Fibroblast of lung (primary cell): ENCODE data around the gene ROR2. TPM values are rescaled to one million over a fixed set of nuclear protein-coding genes. Genes with fewer than 3 reads are reported as not detected.

Source experiments
- DNase-seq, 2 donors: peaks; one replicate each; pipeline versions ENCODE4 v3.0.0 to v3.0.0-alpha.2; 2010; ENCODE audit warnings: low read depth in 2 of 2
- H2AFZ ChIP-seq: 2 replicates; pipeline ENCODE4 v1.5.1; 2012; ENCODE audit warnings: low read length, control low read depth, inconsistent platforms
- H3K27ac ChIP-seq: 2 replicates; pipeline ENCODE4 v1.5.1; 2011; ENCODE audit warnings: low read length, control low read depth; ENCODE audit not compliant: insufficient read depth
- H3K27me3 ChIP-seq: 2 replicates; pipeline ENCODE4 v1.5.1; 2011; ENCODE audit warnings: mild to moderate bottlenecking, low read length; ENCODE audit not compliant: control insufficient read depth, insufficient read depth
- H3K36me3 ChIP-seq: 2 replicates; pipeline ENCODE4 v1.5.1; 2011; ENCODE audit warnings: low read length; ENCODE audit not compliant: control insufficient read depth, insufficient read depth
- H3K4me1 ChIP-seq: 2 replicates; pipeline ENCODE4 v1.5.1; 2011; ENCODE audit warnings: low read length; ENCODE audit not compliant: control insufficient read depth, insufficient read depth; ENCODE audit errors: extremely low read depth
- H3K4me2 ChIP-seq: 2 replicates; pipeline ENCODE4 v1.5.1; 2011; ENCODE audit warnings: low read length, control low read depth; ENCODE audit not compliant: insufficient read depth; ENCODE audit errors: extremely low read depth
- H3K4me3 ChIP-seq, 4 experiments: fragments of 200-600 bp in 1 of 4; sonication (generic) in 1 of 4; replicated peaks in 1 of 4; 2 replicates each; pipeline ENCODE4 v1.5.1; 2011 to 2016; ENCODE audit warnings: low read length in 4 of 4, low read depth in 3 of 4, mild to moderate bottlenecking in 3 of 4, control low read depth in 2 of 4, inconsistent platforms in 1 of 4, mixed read lengths in 1 of 4; ENCODE audit not compliant: insufficient read depth in 1 of 4; ENCODE audit errors: control extremely low read depth in 1 of 4
- H3K79me2 ChIP-seq: 2 replicates; pipeline ENCODE4 v1.5.1; 2012; ENCODE audit warnings: mild to moderate bottlenecking, low read length, inconsistent platforms; ENCODE audit not compliant: control insufficient read depth, insufficient read depth
- H3K9ac ChIP-seq: 2 replicates; pipeline ENCODE4 v1.5.1; 2011; ENCODE audit warnings: mild to moderate bottlenecking, low read length, control low read depth; ENCODE audit not compliant: insufficient read depth
- H3K9me3 ChIP-seq: 2 replicates; pipeline ENCODE4 v1.5.1; 2012; ENCODE audit warnings: low read depth, low read length; ENCODE audit not compliant: control insufficient read depth, insufficient read depth
- H4K20me1 ChIP-seq: 2 replicates; pipeline ENCODE4 v1.5.1; 2011; ENCODE audit warnings: low read length; ENCODE audit not compliant: control insufficient read depth, insufficient read depth; ENCODE audit errors: extremely low read depth
- CTCF ChIP-seq, 2 donors: IDR thresholded peaks in 1 of 2; conservative IDR thresholded peaks in 1 of 2; 1 replicate in 1 of 2; 2 replicates in 1 of 2; pipeline ENCODE4 v1.5.1; 2011 to 2012; ENCODE audit warnings: low read length in 2 of 2, control low read depth in 1 of 2, inconsistent platforms in 1 of 2, low read depth in 1 of 2, mild to moderate bottlenecking in 1 of 2
- EZH2 ChIP-seq: IDR thresholded peaks from 2 replicates; pipeline ENCODE4 v1.5.1; 2012; ENCODE audit warnings: low read length, control low read depth, mild to moderate bottlenecking; ENCODE audit errors: missing control alignments
- polyA plus RNA-seq, 2 donors: library from polyadenylated mRNA; depleted of rRNA in 1 of 2; stranded (reverse) in 1 of 2; unstranded in 1 of 2; fragments of >200 nt; gene quantifications; 2 replicates each; pipeline ENCODE4 v1.2.1, GENCODE V29; 2011 to 2012; ENCODE audit warnings: missing spikeins in 1 of 2
- total RNA-seq: library from RNA; depleted of rRNA; stranded (reverse); fragments of >200 nt; gene quantifications from 2 replicates; pipeline ENCODE4 v1.2.1, GENCODE V29; 2014

ROR2 gene
- total and polyA plus RNA-seq, 2 donors (not counting 1 experiment from before 2014, with no cell fraction given): 2.3 to 27.9 TPM

GRCh38 chr9:91920630-91921350 is 29.2 kb downstream of the ROR2 start:
- DNase-seq: no peak
- H2AFZ ChIP-seq: no peak overlapping the region
- no peaks in the 10 kb centered on the region for H3K27me3 ChIP-seq
- no peak overlapping the region for H3K4me2 ChIP-seq
- no peaks in the 10 kb centered on the region for H3K36me3 ChIP-seq
- H3K79me2 ChIP-seq: no peaks in the 10 kb centered on the region
- H3K27ac ChIP-seq: no peak overlapping the region
- no peaks in the 10 kb centered on the region for H3K9me3 ChIP-seq
- TF ChIP-seq EZH2 (no peak), CTCF (conservative IDR thresholded peaks at IDR 0.05 in 1 of 2, IDR thresholded peaks at IDR 0.05 in 1 of 2; ENCODE audit: low read depth in 1 of 2, low read length in 2 of 2) (no peak)
- no peaks in the 10 kb centered on the region for H4K20me1 ChIP-seq
- no peak overlapping the region for H3K4me3 ChIP-seq
- no peak overlapping the region for H3K9ac ChIP-seq
- no peaks in the 10 kb centered on the region for H3K4me1 ChIP-seq

GRCh38 chr9:91919621-91920020 is 30.4 kb downstream of the ROR2 start:
- no peaks in the 10 kb centered on the region for H3K36me3 ChIP-seq
- no peaks in the 10 kb centered on the region for H3K79me2 ChIP-seq
- H4K20me1 ChIP-seq: no peaks in the 10 kb centered on the region
- no peak overlapping the region for H3K4me3 ChIP-seq
- H3K4me2 ChIP-seq: no peak overlapping the region
- no peaks in the 10 kb centered on the region for H3K4me1 ChIP-seq
- TF ChIP-seq CTCF (conservative IDR thresholded peaks at IDR 0.05 in 1 of 2, IDR thresholded peaks at IDR 0.05 in 1 of 2; ENCODE audit: low read depth in 1 of 2, low read length in 2 of 2) (no peak), EZH2 (no peak)
- H3K27me3 ChIP-seq: no peaks in the 10 kb centered on the region
- no peak overlapping the region for H3K9ac ChIP-seq
- no peaks in the 10 kb centered on the region for H3K9me3 ChIP-seq
- no peak overlapping the region for H2AFZ ChIP-seq
- H3K27ac ChIP-seq: no peak overlapping the region
- no peak for DNase-seq

- H3K4me3 ChIP-seq: no peak overlapping the region
- H3K27ac ChIP-seq: no peak overlapping the region
- no peaks in the 10 kb centered on the region for H3K36me3 ChIP-seq
- H4K20me1 ChIP-seq: no peaks in the 10 kb centered on the region
- no peak overlapping the region for H3K4me2 ChIP-seq
- no peak overlapping the region for H2AFZ ChIP-seq
- H3K27me3 ChIP-seq: no peaks in the 10 kb centered on the region
- no peaks in the 10 kb centered on the region for H3K9me3 ChIP-seq
- no peaks in the 10 kb centered on the region for H3K79me2 ChIP-seq
- H3K9ac ChIP-seq: no peak overlapping the region
- H3K4me1 ChIP-seq: no peaks in the 10 kb centered on the region
- no peak for TF ChIP-seq EZH2
- TF ChIP-seq CTCF (conservative IDR thresholded peaks at IDR 0.05 in 1 of 2, IDR thresholded peaks at IDR 0.05 in 1 of 2; ENCODE audit: low read depth in 1 of 2, low read length in 2 of 2): no peak
- DNase-seq: no peak
These were observed 32.6 kb downstream of the ROR2 start for GRCh38 chr9:91917436-91917835.
